ENCODE results near the gene TOMM7.
"Not testable (repeated sequence)": the region's sequence is repeated elsewhere in the genome, so short reads cannot be mapped to it uniquely, and the experiment has no call there.

The TOMM7 gene

DNA sequence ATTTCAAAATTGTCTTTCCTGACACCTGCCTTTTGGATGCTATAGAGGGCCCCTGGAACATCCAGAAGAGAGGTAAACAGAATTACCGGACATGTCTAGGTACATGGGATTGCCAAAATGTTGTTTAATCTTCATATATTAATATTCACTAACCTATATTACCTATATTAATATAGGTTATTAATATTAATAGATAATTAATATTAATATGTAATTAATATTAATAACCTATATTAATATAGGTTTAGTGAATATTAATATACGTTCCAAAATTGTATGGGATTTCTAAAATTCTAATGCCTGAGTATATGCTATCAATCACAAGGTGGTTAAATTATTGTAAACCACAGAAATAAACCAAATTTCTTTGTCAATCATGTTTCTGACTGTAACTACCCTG is 17.4 kb downstream of the TOMM7 start:
- no peak for TF ChIP-seq EZH2phosphoT487 (IDR thresholded peaks at IDR 0.05; ENCODE audit: borderline replicate concordance)
- TF ChIP-seq, protein P1, sequence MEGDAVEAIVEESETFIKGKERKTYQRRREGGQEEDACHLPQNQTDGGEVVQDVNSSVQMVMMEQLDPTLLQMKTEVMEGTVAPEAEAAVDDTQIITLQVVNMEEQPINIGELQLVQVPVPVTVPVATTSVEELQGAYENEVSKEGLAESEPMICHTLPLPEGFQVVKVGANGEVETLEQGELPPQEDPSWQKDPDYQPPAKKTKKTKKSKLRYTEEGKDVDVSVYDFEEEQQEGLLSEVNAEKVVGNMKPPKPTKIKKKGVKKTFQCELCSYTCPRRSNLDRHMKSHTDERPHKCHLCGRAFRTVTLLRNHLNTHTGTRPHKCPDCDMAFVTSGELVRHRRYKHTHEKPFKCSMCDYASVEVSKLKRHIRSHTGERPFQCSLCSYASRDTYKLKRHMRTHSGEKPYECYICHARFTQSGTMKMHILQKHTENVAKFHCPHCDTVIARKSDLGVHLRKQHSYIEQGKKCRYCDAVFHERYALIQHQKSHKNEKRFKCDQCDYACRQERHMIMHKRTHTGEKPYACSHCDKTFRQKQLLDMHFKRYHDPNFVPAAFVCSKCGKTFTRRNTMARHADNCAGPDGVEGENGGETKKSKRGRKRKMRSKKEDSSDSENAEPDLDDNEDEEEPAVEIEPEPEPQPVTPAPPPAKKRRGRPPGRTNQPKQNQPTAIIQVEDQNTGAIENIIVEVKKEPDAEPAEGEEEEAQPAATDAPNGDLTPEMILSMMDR (conservative IDR thresholded peaks at IDR 0.05; ENCODE audit: low read length) = no peak
- H4K20me1 ChIP-seq (ENCODE audit: insufficient read depth, low read length, poor library complexity, severe bottlenecking) = no peaks in the 10 kb centered on the region
- no peaks in the 10 kb centered on the region for H3K9me3 ChIP-seq (ENCODE audit: insufficient read depth, low read depth, low read length)
- H3K9ac ChIP-seq (ENCODE audit: low read depth, low read length, poor library complexity, severe bottlenecking) = no peak overlapping the region
- no peak overlapping the region for H2AFZ ChIP-seq (ENCODE audit: low read length)
- no peaks in the 10 kb centered on the region for H3K79me2 ChIP-seq (ENCODE audit: insufficient read depth, low read length)
- no peak overlapping the region for H3K4me2 ChIP-seq (ENCODE audit: low read depth, low read length, poor library complexity, severe bottlenecking)
- no peaks in the 10 kb centered on the region for H3K4me1 ChIP-seq (ENCODE audit: insufficient read depth, low read length, poor library complexity, severe bottlenecking)
- H3K4me3 ChIP-seq (ENCODE audit: low read length, poor library complexity, severe bottlenecking) = no peak overlapping the region
- H3K36me3 ChIP-seq (ENCODE audit: insufficient read depth, low read length) = no peaks in the 10 kb centered on the region
- H3K27me3 ChIP-seq (ENCODE audit: insufficient read depth, low read length, poor library complexity, severe bottlenecking) = no peaks in the 10 kb centered on the region
- H3F3A ChIP-seq (ENCODE audit: low read depth) = no peaks in the 10 kb centered on the region
- no peaks in the 10 kb centered on the region for H3K9me2 ChIP-seq (replicated peaks; ENCODE audit: low read depth, low read length)

DNA sequence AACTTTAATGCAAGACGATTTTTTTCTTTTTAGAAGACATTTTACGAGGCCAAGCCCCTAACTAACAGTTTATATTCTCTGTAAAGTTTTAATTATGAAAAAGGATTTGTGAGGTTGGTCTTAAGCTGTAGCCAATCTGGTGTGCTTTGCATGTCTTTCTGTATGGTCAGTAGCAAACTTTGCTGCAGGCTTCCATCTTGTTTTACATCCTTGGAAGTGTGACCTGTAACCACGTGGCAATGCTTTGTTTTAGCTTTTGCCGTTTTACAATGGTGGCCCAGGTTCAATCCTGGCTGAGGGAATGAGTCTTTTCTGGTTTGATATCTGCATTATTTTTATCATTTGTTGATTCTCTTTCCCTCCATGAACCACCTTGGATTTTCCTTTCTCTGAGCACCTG is 19.8 kb downstream of the TOMM7 start:
- H4K20me1 ChIP-seq (ENCODE audit: insufficient read depth, low read length, poor library complexity, severe bottlenecking); H3K4me3 ChIP-seq (ENCODE audit: low read length, poor library complexity, severe bottlenecking); H2AFZ ChIP-seq (ENCODE audit: low read length); H3K79me2 ChIP-seq (ENCODE audit: insufficient read depth, low read length); H3K9ac ChIP-seq (ENCODE audit: low read depth, low read length, poor library complexity, severe bottlenecking); H3K4me2 ChIP-seq (ENCODE audit: low read depth, low read length, poor library complexity, severe bottlenecking); H3K27me3 ChIP-seq (ENCODE audit: insufficient read depth, low read length, poor library complexity, severe bottlenecking); H3F3A ChIP-seq (ENCODE audit: low read depth); H3K4me1 ChIP-seq (ENCODE audit: insufficient read depth, low read length, poor library complexity, severe bottlenecking); H3K36me3 ChIP-seq (ENCODE audit: insufficient read depth, low read length); H3K9me2 ChIP-seq (replicated peaks; ENCODE audit: low read depth, low read length); H3K9me3 ChIP-seq (ENCODE audit: insufficient read depth, low read depth, low read length): not testable (repeated sequence)

- Histone ChIP-seq H3K9ac (ENCODE audit: low read depth, low read length, poor library complexity, severe bottlenecking) (no peak overlapping the region), H3K4me3 (ENCODE audit: low read length, poor library complexity, severe bottlenecking) (no peak overlapping the region), H3F3A (ENCODE audit: low read depth) (no peaks in the 10 kb centered on the region), H3K9me3 (ENCODE audit: insufficient read depth, low read depth, low read length) (no peaks in the 10 kb centered on the region), H3K4me1 (ENCODE audit: insufficient read depth, low read length, poor library complexity, severe bottlenecking) (no peaks in the 10 kb centered on the region), H3K27me3 (ENCODE audit: insufficient read depth, low read length, poor library complexity, severe bottlenecking) (no peaks in the 10 kb centered on the region), H3K36me3 (ENCODE audit: insufficient read depth, low read length) (no peaks in the 10 kb centered on the region), H3K9me2 (replicated peaks; ENCODE audit: low read depth, low read length) (no peaks in the 10 kb centered on the region), H3K4me2 (ENCODE audit: low read depth, low read length, poor library complexity, severe bottlenecking) (no peak overlapping the region), H3K79me2 (ENCODE audit: insufficient read depth, low read length) (no peaks in the 10 kb centered on the region), H4K20me1 (ENCODE audit: insufficient read depth, low read length, poor library complexity, severe bottlenecking) (no peaks in the 10 kb centered on the region), H2AFZ (ENCODE audit: low read length) (no peak overlapping the region)
- TF ChIP-seq EZH2phosphoT487 (IDR thresholded peaks at IDR 0.05; ENCODE audit: borderline replicate concordance) = no peak
- TF ChIP-seq, protein P1 (conservative IDR thresholded peaks at IDR 0.05; ENCODE audit: low read length) = no peak
Measured at GRCh38 chr7:22802426-22802825, 20.2 kb downstream of the TOMM7 start.

GRCh38 chr7:22801912-22802311 is 20.7 kb downstream of the TOMM7 start:
- no peak overlapping the region for H3K4me2 ChIP-seq (ENCODE audit: low read depth, low read length, poor library complexity, severe bottlenecking)
- no peak overlapping the region for H3K4me3 ChIP-seq (ENCODE audit: low read length, poor library complexity, severe bottlenecking)

More at GRCh38 chr7:22801912-22802311, 20.7 kb downstream of the TOMM7 start:
- TF ChIP-seq EZH2phosphoT487 (IDR thresholded peaks at IDR 0.05; ENCODE audit: borderline replicate concordance) = no peak
- TF ChIP-seq, protein P1 (conservative IDR thresholded peaks at IDR 0.05; ENCODE audit: low read length) = no peak
- H3K9me2 ChIP-seq (replicated peaks; ENCODE audit: low read depth, low read length) = no peaks in the 10 kb centered on the region
- no peaks in the 10 kb centered on the region for H3K9me3 ChIP-seq (ENCODE audit: insufficient read depth, low read depth, low read length)
- H3K9ac ChIP-seq (ENCODE audit: low read depth, low read length, poor library complexity, severe bottlenecking) = no peak overlapping the region
- H3K36me3 ChIP-seq (ENCODE audit: insufficient read depth, low read length) = no peaks in the 10 kb centered on the region
- no peaks in the 10 kb centered on the region for H3K79me2 ChIP-seq (ENCODE audit: insufficient read depth, low read length)
- H2AFZ ChIP-seq (ENCODE audit: low read length) = no peak overlapping the region
- no peaks in the 10 kb centered on the region for H3F3A ChIP-seq (ENCODE audit: low read depth)
- H3K4me1 ChIP-seq (ENCODE audit: insufficient read depth, low read length, poor library complexity, severe bottlenecking) = no peaks in the 10 kb centered on the region
- no peaks in the 10 kb centered on the region for H4K20me1 ChIP-seq (ENCODE audit: insufficient read depth, low read length, poor library complexity, severe bottlenecking)
- H3K27me3 ChIP-seq (ENCODE audit: insufficient read depth, low read length, poor library complexity, severe bottlenecking) = no peaks in the 10 kb centered on the region
